HK-2 (cell line): ENCODE data around the gene WDR1.
A peak's percentile ranks its signal among the peaks of the same experiment; 100 is the strongest.

Experiments
- DNase-seq: peaks from one replicate; pipeline ENCODE4 v3.0.0-alpha.2; 2018; ENCODE audit not compliant: unreplicated experiment

WDR1 gene

GRCh38 chr4:10098780-10099160 lies 17.8 kb downstream of the WDR1 start:
- peak; percentile 57 for DNase-seq

- DNase-seq: no peak
These were observed 18.5 kb downstream of the WDR1 start for GRCh38 chr4:10097906-10098779.

GRCh38 chr4:10096978-10097335 lies 19.6 kb downstream of the WDR1 start:
- no peak for DNase-seq

- DNase-seq: peak; percentile 88
These were observed 20.2 kb downstream of the WDR1 start for GRCh38 chr4:10096201-10096977.

- no peak for DNase-seq
These were observed 21.2 kb downstream of the WDR1 start for GRCh38 chr4:10095296-10095991.

- DNase-seq: no peak
These were observed 21.8 kb downstream of the WDR1 start for GRCh38 chr4:10094841-10095240.

GRCh38 chr4:10093801-10094552 lies 22.6 kb downstream of the WDR1 start:
- no peak for DNase-seq

- no peak for DNase-seq
These were observed 23.4 kb downstream of the WDR1 start for GRCh38 chr4:10093271-10093621.

- DNase-seq: no peak
These were observed 23.9 kb downstream of the WDR1 start for GRCh38 chr4:10092481-10093270.

- no peak for DNase-seq
These were observed 24.9 kb downstream of the WDR1 start for GRCh38 chr4:10091531-10092181.

GRCh38 chr4:10090467-10091250 lies 25.9 kb downstream of the WDR1 start:
- no peak for DNase-seq

- DNase-seq: peak; percentile 79
These were observed 27.3 kb downstream of the WDR1 start for GRCh38 chr4:10089346-10089745.

GRCh38 chr4:10088135-10089010 lies 28.2 kb downstream of the WDR1 start:
- DNase-seq: no peak

GRCh38 chr4:10087152-10087791 lies 29.3 kb downstream of the WDR1 start:
- DNase-seq: no peak

- no peak for DNase-seq
These were observed 30.0 kb downstream of the WDR1 start for GRCh38 chr4:10086506-10087120.

- DNase-seq: no peak
These were observed 30.6 kb downstream of the WDR1 start for GRCh38 chr4:10085828-10086505.

- no peak for DNase-seq
These were observed 31.2 kb downstream of the WDR1 start for GRCh38 chr4:10085386-10085785.
